ENCODE data around the gene TSPAN4.

The TSPAN4 gene

DNA sequence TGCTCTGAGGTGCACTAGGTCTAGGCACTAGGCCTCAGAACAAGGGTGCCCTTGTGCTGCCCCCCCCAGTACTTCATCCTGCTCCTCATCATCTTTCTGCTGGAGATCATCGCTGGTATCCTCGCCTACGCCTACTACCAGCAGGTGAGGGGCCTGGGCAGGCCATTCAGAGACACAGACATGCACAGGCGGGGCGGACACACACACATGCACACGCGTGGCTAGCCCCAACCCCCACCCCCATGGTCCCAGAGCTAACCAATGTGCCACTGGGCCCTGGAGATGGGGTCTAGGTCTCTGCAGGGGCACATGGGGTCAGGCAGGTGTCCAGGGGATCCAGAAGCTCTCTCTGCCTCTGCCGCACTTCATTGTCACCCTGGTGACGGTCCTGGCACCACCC, 6.0 kb upstream of the TSPAN4 start:
- no peak for DNase-seq (ENCODE audit: low read depth)

DNA sequence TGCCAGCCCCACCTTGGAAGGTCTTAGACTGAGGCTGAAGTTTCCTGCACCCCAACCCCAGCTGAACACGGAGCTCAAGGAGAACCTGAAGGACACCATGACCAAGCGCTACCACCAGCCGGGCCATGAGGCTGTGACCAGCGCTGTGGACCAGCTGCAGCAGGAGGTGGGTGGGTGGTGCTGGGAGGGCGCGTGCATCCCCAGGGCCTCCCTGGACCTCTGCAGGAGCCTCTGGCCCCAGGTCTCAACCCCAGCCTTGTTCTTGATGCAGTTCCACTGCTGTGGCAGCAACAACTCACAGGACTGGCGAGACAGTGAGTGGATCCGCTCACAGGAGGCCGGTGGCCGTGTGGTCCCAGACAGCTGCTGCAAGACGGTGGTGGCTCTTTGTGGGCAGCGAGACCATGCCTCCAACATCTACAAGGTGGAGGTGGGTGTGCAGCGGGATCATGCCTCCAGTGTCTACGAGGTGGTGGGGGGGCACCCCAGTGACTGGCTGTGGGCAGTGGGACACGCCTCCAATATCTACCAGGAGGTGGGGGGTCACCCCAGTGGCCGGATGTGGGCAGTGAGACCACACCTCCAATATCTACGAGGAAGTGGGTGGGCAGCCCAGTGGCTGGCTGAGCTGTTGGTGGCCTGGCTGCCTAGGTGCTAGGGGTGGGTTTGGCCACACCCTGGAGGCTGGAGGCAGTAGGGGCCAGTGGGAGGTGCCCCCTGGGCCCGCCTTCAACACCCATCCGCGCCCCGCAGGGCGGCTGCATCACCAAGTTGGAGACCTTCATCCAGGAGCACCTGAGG, 5.3 kb upstream of the TSPAN4 start:
- DNase-seq (ENCODE audit: low read depth): no peak

DNA sequence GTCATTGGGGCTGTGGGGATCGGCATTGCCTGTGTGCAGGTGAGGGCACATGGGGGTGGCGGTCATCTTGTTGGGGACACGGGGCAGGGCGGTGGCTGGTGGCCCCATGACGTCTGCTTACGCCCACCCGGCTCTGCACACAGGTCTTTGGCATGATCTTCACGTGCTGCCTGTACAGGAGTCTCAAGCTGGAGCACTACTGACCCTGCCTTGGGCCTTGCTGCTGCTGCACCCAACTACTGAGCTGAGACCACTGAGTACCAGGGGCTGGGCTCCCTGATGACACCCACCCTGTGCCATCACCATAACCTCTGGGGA, 4.7 kb upstream of the TSPAN4 start:
- no peak for DNase-seq (ENCODE audit: low read depth)

DNA sequence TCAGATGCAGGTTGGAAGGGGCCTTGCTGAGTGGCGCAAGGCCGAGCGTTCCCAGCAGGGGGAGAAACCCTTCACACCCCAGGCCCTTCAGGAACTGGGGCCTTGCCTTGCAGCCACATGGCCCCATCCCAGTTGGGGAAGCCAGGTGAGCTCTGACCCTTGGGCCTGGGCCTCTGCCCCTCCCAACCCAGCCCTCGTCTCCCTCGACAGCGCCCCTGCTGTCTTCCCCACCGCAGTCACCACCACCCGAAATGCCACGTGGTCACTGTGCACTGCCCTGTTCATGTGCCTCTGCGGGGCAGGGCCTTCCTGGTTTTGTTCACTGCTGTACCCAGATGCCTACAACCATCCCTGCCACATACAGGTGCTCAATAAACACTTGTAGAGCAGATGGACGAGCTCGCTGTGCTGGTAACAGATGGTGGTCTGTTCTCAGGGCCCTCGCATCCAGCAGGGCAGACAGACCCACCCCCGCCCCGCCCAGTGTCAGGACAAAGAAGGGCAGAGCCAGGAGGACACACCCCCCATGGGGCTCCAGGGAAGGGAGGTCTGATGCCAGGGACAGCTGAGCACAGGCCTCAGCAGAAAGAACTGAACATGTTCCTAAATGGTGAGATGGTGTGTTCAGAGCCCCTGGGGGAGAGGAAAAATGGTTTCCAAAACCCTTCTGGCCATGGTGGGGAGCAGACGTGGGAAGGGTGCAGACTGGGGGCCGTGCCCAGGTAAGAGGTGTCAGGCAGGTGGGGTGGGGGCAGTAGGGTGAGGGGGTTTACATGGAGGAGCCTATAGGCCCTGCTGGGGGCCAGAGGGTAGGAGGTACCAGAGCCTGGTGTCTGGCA, 4.0 kb upstream of the TSPAN4 start:
- DNase-seq (ENCODE audit: low read depth): no peak

DNA sequence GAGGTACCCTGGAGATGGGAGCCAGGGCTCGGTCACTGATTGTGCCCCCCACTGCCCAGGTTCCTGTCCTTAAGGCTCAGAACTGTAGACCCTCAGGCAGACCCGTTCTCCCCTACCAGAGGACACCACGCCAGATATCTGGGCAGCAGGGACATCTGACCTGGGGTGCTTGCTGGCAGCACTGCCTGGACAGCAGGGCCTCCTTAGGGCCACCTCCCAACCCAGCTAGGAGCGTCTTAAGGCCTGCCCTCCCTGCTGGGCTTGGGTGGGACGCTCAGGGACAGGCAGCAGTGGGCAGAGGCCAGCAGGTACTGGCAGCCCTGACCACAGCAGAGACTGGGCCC, 3.4 kb upstream of the TSPAN4 start:
- no peak for DNase-seq (ENCODE audit: low read depth)

DNA sequence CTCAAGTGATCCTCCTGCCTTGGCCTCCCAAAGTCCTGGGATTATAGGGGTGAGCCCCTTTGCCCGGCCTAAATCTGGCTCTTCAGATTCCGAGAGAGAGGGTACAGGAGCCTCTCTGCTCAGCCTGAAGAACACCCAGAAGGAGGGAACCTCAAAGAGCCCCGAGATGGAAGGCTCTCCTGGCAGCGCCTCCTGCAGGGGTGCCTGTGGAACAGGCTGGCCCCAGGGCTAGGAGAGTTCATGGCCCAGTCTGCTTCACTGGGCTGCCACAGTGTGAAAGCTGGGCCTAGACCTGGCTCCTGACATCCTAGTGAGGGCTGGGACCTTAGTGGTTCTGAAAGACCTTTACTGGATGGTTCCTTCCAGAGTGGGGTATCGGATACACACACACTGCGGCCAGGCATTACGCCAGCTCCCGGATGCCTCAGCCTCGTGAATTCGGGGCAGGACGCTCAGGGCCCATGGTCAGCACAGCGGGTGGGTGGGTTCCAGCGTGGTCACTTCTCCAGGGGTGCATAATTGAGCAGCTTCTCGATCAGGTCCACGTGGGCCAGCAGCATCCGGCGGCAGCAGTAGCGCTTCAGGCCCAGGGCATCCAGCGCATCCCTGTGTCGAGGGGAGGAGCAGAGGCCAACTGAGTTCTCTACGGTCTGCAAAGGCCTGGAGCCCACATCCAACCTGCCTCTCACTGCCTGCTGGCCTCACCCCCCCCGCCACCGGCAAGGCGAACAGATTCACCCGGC, 2.6 kb upstream of the TSPAN4 start:
- DNase-seq (ENCODE audit: low read depth): no peak

DNA sequence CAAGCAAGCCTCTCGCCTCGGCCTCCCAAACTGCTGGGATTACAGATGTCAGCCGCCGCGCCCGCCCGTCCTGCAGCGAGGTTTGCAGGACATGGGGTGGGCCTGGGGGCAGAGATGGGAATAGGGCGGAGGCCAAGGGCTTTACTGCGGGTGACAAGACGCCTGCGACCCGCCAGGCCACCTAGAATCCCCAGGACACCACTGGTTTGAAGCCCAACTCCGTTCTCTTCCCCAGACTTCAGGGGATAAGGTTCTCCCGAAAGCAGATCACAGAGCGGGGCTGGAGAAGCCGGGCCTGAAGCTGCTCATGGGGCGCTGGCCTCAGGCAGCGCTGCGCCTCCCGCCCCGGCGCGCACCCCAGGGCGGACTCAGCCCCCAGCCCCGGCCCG, 677 bp upstream of the TSPAN4 start:
- DNase-seq (ENCODE audit: low read depth): no peak

DNA sequence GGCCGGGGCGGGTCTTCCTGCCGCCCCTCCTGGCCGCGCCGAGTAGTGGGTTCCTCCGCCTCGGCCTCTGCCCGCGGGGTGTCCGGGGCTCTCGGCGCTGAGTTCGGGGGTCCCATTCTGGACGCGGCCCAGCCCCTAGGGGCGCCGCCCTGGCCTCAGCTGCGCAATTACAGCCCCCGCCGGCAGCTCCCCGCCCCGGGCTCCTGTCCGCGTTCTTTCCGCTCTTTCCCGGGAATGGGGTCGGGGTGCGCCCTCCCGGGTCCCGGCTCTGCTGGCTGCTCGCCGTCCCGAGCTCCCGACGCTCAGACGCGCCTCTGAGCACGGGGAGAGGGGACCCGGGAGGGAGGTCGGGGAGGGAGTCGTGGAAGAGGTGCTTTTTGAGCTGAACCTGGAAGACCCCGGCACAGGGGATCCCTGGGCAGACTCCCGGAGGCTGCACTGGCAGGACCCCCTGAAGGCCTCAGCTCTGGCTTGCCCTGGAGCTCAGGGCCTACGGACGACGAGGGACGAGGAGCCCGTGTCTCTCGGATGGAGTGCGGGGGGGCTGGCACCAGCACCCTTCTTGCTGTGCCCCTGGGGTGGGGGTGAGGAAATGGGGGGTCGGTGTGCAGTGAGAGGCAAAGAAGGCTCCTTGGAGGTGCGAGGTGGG, 558 bp downstream of the TSPAN4 start:
- no peak for DNase-seq (ENCODE audit: low read depth)

DNA sequence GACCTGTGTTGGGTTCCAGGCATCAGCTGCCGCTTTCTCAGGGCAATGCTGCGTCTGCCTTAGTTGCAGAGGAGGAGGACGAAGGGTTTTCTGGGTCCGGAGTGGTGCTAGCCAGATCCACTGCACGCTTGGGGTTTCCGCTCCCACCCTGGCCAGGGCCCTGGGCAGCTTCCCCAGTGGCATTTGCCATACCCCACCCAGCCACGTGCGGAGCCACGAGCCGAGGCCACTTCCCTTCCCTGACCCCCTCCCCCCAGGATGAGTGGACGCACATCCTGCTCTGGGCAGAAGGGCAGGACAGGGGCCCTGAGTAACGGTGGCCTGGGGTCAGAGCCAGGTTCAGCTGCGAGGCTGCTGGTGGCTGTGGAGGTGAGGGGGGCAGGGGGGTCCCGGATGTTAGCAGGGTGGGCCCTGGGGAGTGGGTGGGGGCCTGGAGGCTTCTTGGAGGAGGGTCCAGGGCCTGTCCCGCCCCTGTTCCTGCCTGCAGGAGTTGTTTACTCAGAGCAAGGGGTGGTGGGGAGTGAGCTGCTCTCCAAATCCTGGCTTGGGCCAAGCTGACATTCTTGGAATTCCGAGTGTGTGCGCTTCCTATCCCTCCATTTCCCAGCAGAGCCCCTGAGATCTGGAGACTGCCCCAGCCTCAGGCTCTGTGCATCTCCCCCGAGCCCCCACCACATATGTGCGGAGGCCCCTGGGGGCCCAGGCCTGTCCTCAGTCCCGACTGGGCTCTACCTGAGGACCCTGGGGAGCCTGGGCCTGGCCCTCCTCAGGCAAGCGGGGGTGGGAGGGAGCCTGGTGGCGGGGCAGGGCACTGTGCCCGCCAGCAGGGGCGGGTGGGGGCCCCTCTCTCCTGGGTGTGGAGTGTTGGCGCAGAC, 1.4 kb downstream of the TSPAN4 start:
- no peak for DNase-seq (ENCODE audit: low read depth)

DNA sequence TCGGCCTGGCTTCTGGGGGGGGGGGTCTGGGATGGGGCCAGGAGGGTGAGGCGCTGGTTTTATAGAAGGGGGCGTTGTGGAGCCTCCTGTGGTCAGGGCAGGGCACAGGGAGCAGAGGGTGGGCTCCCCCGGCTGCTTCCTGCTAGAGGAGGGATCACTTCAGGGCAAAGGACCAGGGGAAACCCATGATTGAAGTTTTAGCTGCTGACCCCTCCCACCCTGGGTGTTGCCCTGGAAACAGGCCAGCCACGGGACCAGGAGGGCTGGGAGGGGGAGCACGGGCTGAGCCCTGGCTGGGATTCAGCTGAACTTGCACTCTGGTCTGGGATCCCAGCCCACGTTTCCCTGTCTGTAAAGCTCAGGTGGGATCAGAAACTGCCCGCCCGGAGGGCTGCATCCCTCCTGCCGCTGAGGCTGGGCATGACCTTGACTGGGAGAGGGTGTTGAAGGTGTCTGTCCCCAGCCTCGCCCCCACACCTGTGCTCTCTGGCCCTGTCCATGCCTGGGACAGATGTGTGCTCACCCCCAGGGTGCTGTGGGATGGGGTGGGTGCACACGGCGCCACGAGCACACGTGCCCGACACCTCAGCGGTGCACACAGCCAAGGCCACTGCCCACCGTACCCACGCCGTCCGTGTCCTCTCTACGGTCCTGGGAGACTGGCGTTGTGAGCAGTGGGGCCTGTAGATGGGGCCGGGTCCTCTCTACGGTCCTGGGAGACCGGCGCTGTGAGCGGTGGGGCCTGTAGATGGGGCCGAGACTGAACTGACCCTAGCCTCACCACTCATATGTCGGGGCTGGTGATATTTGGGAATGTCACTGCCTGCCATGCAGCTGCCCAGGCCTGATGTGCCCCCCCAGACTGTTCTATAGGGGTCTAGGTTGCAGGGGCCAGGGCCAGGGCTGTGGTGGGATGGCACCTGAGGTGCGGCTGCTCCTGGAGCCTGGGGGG, 2.3 kb downstream of the TSPAN4 start:
- DNase-seq (ENCODE audit: low read depth): no peak

DNA sequence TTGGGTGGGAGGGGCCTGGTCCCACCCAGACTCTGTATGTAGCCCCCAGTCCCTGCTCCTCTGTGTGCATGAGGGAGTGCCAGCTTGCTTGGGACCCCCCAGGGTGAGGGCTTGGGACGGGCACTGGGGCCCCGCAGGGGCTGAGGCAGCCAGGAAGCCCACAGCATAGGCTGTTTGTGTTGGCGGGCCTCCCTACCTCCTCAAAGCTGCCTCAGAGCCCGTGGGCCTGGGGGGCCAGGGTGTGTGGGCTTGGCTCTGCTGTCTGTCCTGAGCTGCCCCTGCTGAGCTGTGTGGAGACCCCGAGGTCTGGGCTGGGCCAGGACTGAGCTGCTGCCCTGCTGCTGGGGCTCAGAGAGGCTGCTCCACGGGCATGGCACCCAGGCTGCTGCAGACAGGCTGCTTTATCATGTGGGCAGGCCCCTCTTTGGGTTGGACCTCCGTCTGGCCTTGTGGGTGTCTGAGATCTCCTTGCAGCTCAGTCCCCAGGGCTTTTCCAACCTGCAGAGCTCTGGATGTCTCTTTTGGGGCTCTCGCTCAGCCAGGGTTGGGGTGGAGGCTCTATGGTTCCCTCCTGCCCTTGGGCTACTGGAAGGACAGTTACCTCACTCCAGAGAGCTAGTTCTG, 3.3 kb downstream of the TSPAN4 start:
- DNase-seq (ENCODE audit: low read depth): no peak

DNA sequence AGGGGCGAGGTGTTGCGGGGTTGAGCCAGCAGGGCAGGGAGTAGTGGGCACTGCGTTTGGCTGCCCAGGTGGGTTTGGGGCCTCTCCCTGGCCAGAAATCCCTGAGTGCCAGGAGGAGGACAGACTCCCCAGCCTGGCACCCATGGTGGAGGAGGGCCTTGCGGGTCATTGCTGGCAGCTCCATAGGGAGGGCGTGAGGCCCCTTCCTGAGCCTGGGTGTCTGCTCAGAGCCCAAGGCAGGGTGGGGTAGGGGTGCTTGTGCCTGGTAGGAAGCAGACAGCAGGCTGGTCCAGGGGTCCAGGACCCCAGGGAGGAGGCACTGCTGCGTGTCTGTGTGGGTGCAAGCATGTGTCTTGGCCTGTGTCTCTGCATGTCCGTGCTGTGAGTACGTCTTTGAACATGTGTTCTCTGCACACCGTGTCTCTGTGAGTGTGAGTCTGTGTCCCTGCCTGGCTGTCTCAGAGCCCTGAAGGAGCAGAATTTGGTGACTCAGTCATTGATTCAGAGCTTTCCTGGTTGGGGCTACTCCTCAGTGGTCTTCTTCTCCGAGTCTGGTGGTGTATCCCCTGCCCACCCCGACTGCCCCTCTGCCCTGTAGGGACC, 3.9 kb downstream of the TSPAN4 start:
- no peak for DNase-seq (ENCODE audit: low read depth)

DNA sequence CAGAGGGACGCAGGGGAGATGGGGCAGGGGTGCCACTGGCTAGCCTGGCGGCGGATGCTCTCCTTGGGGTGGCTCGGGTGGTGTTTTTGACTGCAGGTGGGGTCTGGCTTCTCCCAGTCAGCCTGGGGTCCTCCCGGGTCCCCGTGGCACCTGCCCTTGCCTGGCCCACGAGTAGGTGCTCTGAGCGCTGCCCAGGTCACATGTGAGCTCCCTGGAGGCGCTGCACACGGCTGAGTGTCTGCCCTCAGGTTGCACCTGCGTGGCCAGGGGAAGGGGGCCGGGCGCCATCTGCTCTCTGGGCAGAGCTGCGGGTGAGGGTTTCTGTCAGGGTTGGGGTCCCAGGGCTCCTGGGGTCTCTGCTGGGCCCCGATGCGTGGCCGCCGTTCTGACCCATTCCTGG, 5.2 kb downstream of the TSPAN4 start:
- no peak for DNase-seq (ENCODE audit: low read depth)

DNA sequence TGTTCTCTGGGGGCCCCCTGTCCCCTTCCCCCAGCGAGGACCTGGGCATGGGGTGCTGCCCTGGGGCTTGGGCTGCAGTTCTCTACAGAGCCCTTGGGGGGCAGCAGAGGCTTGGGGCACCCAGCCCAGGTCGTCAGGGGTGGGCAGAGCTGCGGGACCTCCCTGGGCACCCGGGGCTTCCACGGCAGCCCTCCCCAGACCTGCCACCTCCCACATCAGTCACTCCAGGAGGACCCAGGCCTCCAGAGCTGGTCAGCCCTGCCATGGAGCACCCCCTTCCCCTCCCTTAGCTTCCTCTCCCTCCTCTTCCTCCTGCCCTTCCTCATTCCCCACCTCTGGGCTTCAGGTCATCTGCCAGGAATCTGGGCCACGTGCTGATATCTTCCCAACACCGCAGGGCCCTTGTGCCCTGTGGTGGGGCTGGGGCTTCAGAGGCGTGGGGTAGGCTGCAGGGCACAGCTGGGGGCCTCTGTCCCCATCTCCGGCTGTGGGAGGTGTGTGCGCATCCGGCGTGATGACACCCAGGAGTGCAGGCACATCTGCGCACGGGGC, 5.8 kb downstream of the TSPAN4 start:
- peak; percentile 41 for DNase-seq (ENCODE audit: low read depth)

DNA sequence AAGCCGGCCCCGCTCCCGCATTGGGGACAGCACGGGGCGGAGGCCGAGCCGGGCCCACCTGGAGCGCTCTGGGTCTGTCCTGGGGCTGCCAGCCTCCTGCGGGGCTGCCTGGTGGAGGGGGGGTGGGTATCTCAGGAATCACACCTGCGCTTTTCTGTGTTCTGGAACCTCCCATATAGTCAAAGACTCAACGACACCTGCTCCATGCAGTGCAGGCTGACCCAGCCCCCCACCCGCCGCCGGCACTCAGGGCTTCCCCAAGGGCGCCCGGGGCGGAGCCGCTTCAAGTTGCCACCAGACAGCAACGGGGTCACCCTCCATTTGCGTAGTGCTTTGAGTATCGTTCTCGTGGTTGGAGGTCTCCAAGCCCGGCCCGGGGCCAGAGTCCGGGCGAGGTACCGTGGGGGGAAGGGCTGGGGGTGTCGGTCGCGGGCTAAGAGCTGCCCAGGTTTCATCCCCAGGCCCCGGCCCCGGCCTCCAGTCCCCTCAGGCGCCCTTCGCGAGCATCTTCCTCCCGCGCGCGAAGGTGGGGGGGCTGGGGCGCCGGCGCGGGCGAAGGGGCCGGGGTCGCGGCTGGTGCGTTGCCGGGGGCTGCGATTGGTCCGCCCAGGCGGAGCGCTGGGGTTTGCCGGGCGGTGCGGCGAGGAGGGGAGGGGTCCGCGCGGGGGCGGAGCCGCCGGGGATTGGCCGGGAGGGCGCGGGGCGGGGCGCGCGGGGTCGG, 6.6 kb downstream of the TSPAN4 start:
- peak; percentile 29 for DNase-seq (ENCODE audit: low read depth)

DNA sequence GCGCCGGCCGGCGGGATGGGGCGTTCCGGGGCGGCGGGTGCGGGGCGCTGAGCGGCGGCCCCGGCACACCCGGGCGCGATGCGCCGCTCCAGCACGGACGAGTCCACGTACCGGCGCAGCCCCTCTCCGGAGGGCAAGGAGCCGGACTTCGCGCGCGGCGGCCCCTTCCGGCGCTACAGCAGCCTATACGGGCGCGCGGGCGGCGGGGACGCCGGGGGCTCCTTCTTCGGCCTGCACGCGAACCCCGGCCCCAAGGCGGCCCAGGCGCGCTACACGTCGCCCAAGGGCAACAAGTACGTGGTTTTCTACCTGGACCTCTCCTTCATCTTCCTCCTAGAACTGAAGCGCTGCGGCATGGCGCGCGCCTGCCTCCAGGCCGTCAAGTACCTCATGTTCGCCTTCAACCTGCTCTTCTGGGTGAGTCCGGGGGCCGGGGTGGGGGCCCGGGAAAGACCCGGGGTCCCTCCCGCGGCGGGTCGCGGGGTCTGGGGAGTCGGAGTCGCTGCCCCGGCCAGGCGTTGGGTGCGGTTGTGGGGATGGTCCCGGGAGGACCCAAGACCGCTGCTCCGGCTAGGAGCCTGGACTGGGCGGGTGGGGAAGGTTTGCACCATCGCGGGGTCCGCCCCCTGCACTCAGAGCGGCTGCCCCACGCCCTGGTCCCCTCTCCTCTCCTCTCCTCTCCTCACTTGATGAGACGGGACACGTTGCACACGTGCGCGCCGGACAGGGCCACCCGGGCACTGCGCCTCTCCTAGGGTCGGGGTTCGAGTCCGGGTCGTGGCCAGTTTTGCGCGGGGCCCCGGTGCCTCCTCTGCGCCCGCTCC, 7.5 kb downstream of the TSPAN4 start:
- DNase-seq (ENCODE audit: low read depth): no peak
